ENCODE data around the gene BANF2. TPM values are rescaled to one million over a fixed set of nuclear protein-coding genes. Genes with fewer than 3 reads are reported as not detected.

The BANF2 gene
- total and polyA plus RNA-seq, 2 of the 4 experiments (the other 2 are of a cell fraction), result not detected

DNA sequence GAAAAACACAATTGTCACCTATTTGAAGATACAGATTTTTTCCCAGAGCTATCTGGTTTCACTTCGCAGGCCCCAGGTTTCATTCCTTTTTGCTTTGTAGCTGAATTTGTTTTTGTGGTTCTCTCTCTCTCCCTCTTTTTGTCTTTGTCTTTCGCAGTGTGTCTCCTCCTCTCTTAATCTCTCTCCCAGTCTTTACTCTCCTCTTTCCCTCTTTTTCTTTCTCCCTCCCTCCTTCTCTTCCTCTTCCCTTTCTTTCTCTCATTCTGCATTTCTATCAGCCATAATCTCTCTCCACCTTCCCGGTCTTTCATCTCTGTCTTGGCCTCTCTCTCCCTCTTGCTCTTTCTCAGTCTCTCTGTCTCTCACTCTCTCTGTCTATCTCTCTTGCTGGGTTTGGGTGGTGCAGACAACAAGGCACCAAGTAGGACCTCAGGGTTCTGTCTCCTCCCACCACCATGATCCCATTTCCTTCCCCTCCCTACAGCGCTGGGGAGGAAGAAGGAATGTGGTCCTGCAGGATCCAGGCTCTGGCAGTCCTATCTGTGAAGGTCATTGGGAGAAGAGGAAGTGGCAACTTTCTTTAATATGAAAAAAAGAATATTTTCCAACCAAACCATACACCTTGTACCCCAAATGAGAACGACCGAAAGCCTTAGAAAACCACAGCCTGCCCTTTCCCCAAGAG, 63.2 kb downstream of the BANF2 start:
- Histone ChIP-seq H3K56ac (ENCODE audit: extremely low read depth, insufficient read depth, low read length) (no peak overlapping the region), H3K27ac (ENCODE audit: insufficient read depth, low read length) (no peak overlapping the region), H3K4me2 (ENCODE audit: low read depth, low read length) (no peak overlapping the region), H2BK20ac (ENCODE audit: low read depth, low read length) (no peak overlapping the region), H4K20me1 (ENCODE audit: insufficient read depth, low read length) (no peaks in the 10 kb centered on the region), H2AFZ (replicated peaks; ENCODE audit: low read length, poor library complexity) (no peak overlapping the region), H4K91ac (ENCODE audit: insufficient read depth, low read depth, low read length) (no peak overlapping the region), H2AK9ac (replicated peaks; ENCODE audit: low read depth, low read length, poor library complexity) (no peak overlapping the region), H2BK15ac (ENCODE audit: low read depth, low read length) (no peak overlapping the region), H3K36me3 (ENCODE audit: control insufficient read depth, insufficient read depth, low read length) (no peaks in the 10 kb centered on the region), H4K5ac (ENCODE audit: low read depth, low read length) (no peak overlapping the region), H2BK5ac (ENCODE audit: low read depth, low read length, poor library complexity, severe bottlenecking) (no peak overlapping the region), H2BK120ac (ENCODE audit: low read depth, low read length) (no peak overlapping the region), H3K9me1 (ENCODE audit: insufficient read depth, low read length) (0 out of 2 replicates have a peak, but pooled peaks cover 2% of the 10 kb centered on the region), H3K23ac (ENCODE audit: low read depth, low read length) (no peak overlapping the region; the same call in 1 of the 2 replicates), H2AK5ac (ENCODE audit: low read depth, low read length) (no peak overlapping the region), H3K4me3 (ENCODE audit: insufficient read depth, low read depth, low read length) (no peak overlapping the region), H3K9me3 (ENCODE audit: control insufficient read depth, insufficient read depth, low read length) (peaks cover 10% of the 10 kb centered on the region), H3K79me1 (ENCODE audit: low read depth in 1 of 2, low read length in 2 of 2) (no peaks in the 10 kb centered on the region), H3K14ac (replicated peaks; ENCODE audit: low read depth, low read length) (no peak overlapping the region), H3K18ac (ENCODE audit: low read depth, low read length) (no peak overlapping the region), H4K8ac (ENCODE audit: low read depth in 2 of 2, low read length in 2 of 2) (peak overlapping the region in 1 of 2 experiments; percentile 70; a peak in 1 of 4 replicates), H3K4ac (ENCODE audit: low read depth, low read length) (no peak overlapping the region), H3K27me3 (ENCODE audit: control insufficient read depth, insufficient read depth, low read length) (peaks cover 4% of the 10 kb centered on the region), H3K4me1 (ENCODE audit: control insufficient read depth, insufficient read depth, low read length) (no peaks in the 10 kb centered on the region), H3K9ac (ENCODE audit: low read depth, low read length) (no peak overlapping the region)
- BruUV-seq (replicated peaks), result no TSS peak
- no CpG with 5 or more reads among the region's 6 CpGs for WGBS, 2 experiments (ENCODE audit: extremely low coverage in 2 of 2, insufficient read length in 1 of 2)
- no peak for ATAC-seq (ENCODE audit: low read depth)
- no peak for DNase-seq
- dilution Hi-C loops (cut with HindIII; ENCODE audit: low sequenced_read_pairs, unreplicated experiment) (no loop called here), intact Hi-C loops (cut with micrococcal nuclease) (no loop called here), in situ Hi-C loops (cut with MboI; ENCODE audit: low sequenced_read_pairs) (no loop called here)
- no peak for TF ChIP-seq CEBPB (IDR thresholded peaks at IDR 0.05; ENCODE audit: low read depth, low read length)
- TF ChIP-seq, protein P1, sequence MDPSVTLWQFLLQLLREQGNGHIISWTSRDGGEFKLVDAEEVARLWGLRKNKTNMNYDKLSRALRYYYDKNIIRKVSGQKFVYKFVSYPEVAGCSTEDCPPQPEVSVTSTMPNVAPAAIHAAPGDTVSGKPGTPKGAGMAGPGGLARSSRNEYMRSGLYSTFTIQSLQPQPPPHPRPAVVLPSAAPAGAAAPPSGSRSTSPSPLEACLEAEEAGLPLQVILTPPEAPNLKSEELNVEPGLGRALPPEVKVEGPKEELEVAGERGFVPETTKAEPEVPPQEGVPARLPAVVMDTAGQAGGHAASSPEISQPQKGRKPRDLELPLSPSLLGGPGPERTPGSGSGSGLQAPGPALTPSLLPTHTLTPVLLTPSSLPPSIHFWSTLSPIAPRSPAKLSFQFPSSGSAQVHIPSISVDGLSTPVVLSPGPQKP (IDR thresholded peaks at IDR 0.05; ENCODE audit: borderline replicate concordance, low read depth, low read length), result no peak
- ChIA-PET CTCF (no interaction called here), POLR2A (ENCODE audit: unreplicated experiment) (no interaction called here)

All from IMR-90 (cell line).